ENCODE results near the gene CYP4A22.

GRCh38 chr1:47184090-47184821, 47.0 kb downstream of the CYP4A22 start:
- TF ChIP-seq POLR2A (IDR thresholded peaks at IDR 0.05) (no peak), CTCF (IDR thresholded peaks at IDR 0.05) (no peak)
